Endothelial cell of umbilical vein (primary cell): ENCODE results near the gene MYOD1. TPM values are rescaled to one million over a fixed set of nuclear protein-coding genes. Genes with fewer than 3 reads are reported as not detected.

ENCODE experiments used
- BruUV-seq: library from RNA; stranded (reverse); fragments of 400-500 nt; replicated peaks from 2 replicates; lab custom pipeline; 2021; lab: Mats Ljungman, UMichigan
- CTCF ChIA-PET: fragments of 300-600, 350-600 bp; sonication (Branson Sonifier 250); formaldehyde crosslinking; loops from one replicate; lab custom pipeline; 2021; ENCODE audit warnings: antibody characterized with exemption, inconsistent platforms; lab: Charles Lee
- POLR2A ChIA-PET: fragments of 300-600, 350-600 bp; sonication (Branson Sonifier 250); formaldehyde crosslinking; loops from one replicate; lab custom pipeline; 2021; ENCODE audit warnings: antibody characterized with exemption, inconsistent platforms; lab: Charles Lee
- DNase-seq: peaks from one replicate; pipeline ENCODE4 v3.0.0-alpha.2; 2011; ENCODE audit warnings: low read depth, low spot score
- FAIRE-seq: peaks from 2 replicates; lab custom pipeline; 2011; peaks lifted over from hg19 to GRCh38; lab: Jason Lieb, UNC
- H2AFZ ChIP-seq: 2 replicates; pipeline ENCODE4 v1.6.0; 2012; ENCODE audit warnings: low read depth, low read length, control low read depth, inconsistent platforms
- H3K27ac ChIP-seq: 2 replicates; pipeline ENCODE4 v1.5.1; 2011; ENCODE audit warnings: low read depth, mild to moderate bottlenecking, control low read depth, low read length, moderate library complexity; ENCODE audit not compliant: insufficient read depth
- H3K27me3 ChIP-seq, 2 experiments: 2 replicates each; pipeline versions ENCODE4 v1.6.0 to v1.6.1; 2011; ENCODE audit warnings: low read length in 2 of 2, mixed read lengths in 1 of 2; ENCODE audit not compliant: control insufficient read depth in 2 of 2, insufficient read depth in 2 of 2
- H3K36me3 ChIP-seq, 2 experiments: 2 replicates in 1 of 2; 3 replicates in 1 of 2; pipeline ENCODE4 v1.5.1; 2011; ENCODE audit warnings: low read length in 2 of 2, mild to moderate bottlenecking in 1 of 2, moderate library complexity in 1 of 2; ENCODE audit not compliant: control insufficient read depth in 2 of 2, insufficient read depth in 2 of 2; ENCODE audit errors: extremely low read depth in 1 of 2
- H3K4me1 ChIP-seq: 3 replicates; pipeline ENCODE4 v1.5.1; 2011; ENCODE audit warnings: mild to moderate bottlenecking, low read length; ENCODE audit not compliant: control insufficient read depth, insufficient read depth; ENCODE audit errors: extremely low read depth
- H3K4me2 ChIP-seq: 2 replicates; pipeline ENCODE4 v1.6.1; 2011; ENCODE audit warnings: low read length, control low read depth, mixed read lengths; ENCODE audit not compliant: insufficient read depth
- H3K4me3 ChIP-seq, 3 experiments: fragments of 200-600 bp in 1 of 3; sonication (generic), shearing (Covaris generic) in 1 of 3; replicated peaks in 1 of 3; 2 replicates each; pipeline ENCODE4 v1.5.1; 2011 to 2016; ENCODE audit warnings: control low read depth in 3 of 3, low read length in 3 of 3, mild to moderate bottlenecking in 2 of 3, inconsistent platforms in 1 of 3, low read depth in 1 of 3, moderate library complexity in 1 of 3; ENCODE audit not compliant: insufficient read depth in 1 of 3
- H3K79me2 ChIP-seq: 2 replicates; pipeline ENCODE4 v1.6.0; 2012; ENCODE audit warnings: low read length, inconsistent platforms; ENCODE audit not compliant: control insufficient read depth, insufficient read depth
- H3K9ac ChIP-seq: replicated peaks from 2 replicates; pipeline ENCODE3; 2011; ENCODE audit warnings: low read length, control low read depth; ENCODE audit not compliant: insufficient read depth; ENCODE audit errors: extremely low read depth
- H3K9me1 ChIP-seq: replicated peaks from 3 replicates; pipeline ENCODE4 v1.6.0; 2011; ENCODE audit warnings: mild to moderate bottlenecking, low read length; ENCODE audit not compliant: control insufficient read depth, insufficient read depth; ENCODE audit errors: extremely low read depth
- H3K9me3 ChIP-seq: replicated peaks from 2 replicates; pipeline ENCODE4 v1.5.1; 2012; ENCODE audit warnings: low read length, inconsistent platforms; ENCODE audit not compliant: control insufficient read depth, insufficient read depth
- H4K20me1 ChIP-seq: replicated peaks from 2 replicates; pipeline ENCODE3; 2011; ENCODE audit warnings: mild to moderate bottlenecking, low read length; ENCODE audit not compliant: control insufficient read depth, insufficient read depth; ENCODE audit errors: extremely low read depth
- CTCF ChIP-seq, 2 donors: IDR thresholded peaks; 1 replicate in 1 of 2; 2 replicates in 1 of 2; pipeline ENCODE4 v1.5.1; 2011; ENCODE audit warnings: low read length in 2 of 2, mild to moderate bottlenecking in 2 of 2, moderate library complexity in 2 of 2, control low read depth in 1 of 2, inconsistent platforms in 1 of 2, low read depth in 1 of 2; ENCODE audit not compliant: insufficient read depth in 1 of 2; ENCODE audit errors: extremely low read depth in 1 of 2
- EZH2 ChIP-seq: IDR thresholded peaks from 2 replicates; pipeline ENCODE4 v1.6.1; 2012; ENCODE audit warnings: borderline replicate concordance, low read depth, mild to moderate bottlenecking, moderate library complexity, low read length, inconsistent platforms; ENCODE audit not compliant: severe bottlenecking
- FOS ChIP-seq: IDR thresholded peaks from 2 replicates; pipeline ENCODE4 v1.6.1; 2011; ENCODE audit warnings: mild to moderate bottlenecking, low read length, moderate library complexity, borderline replicate concordance; ENCODE audit not compliant: insufficient read depth
- GATA2 ChIP-seq: IDR thresholded peaks from 2 replicates; pipeline ENCODE4 v1.7.0; 2011; ENCODE audit warnings: low read depth, mild to moderate bottlenecking, moderate library complexity, mixed read lengths, low read length; ENCODE audit not compliant: insufficient read length, insufficient read depth
- MYC ChIP-seq: IDR thresholded peaks from one replicate; pipeline ENCODE4 v1.6.1; 2011; ENCODE audit warnings: mild to moderate bottlenecking, low read depth, low read length
- POLR2A ChIP-seq: IDR thresholded peaks from 2 replicates; pipeline ENCODE4 v1.6.1; 2012; ENCODE audit warnings: low read depth, mild to moderate bottlenecking, control low read depth, low read length
- dilution Hi-C: fragments of 300-500 bp; cut with MboI; formaldehyde crosslinking; loops from one replicate; pipeline ENCODE4 v1.15.0; 2019; ENCODE audit warnings: low sequenced_read_pairs; ENCODE audit not compliant: extremely low pct_ligation_motif_present
- intact Hi-C: fragments of 100-400 bp; cut with micrococcal nuclease; formaldehyde crosslinking; loops from one replicate; pipeline ENCODE4 v1.10.0; 2022
- polyA plus RNA-seq, 4 experiments: library from polyadenylated mRNA; depleted of rRNA in 3 of 4; stranded (reverse) in 3 of 4; unstranded in 1 of 4; fragments of >200 nt; gene quantifications; 2 replicates each; pipeline versions ENCODE4 v1.2.1 to v1.2.3, GENCODE V29; 2011 to 2012; ENCODE audit warnings: missing spikeins in 1 of 4
- total RNA-seq: library from RNA; stranded (reverse); gene quantifications from 2 replicates; pipeline ENCODE4 v1.2.3, GENCODE V29; 2021
- TF ChIP-seq, protein P1 (sequence below): IDR thresholded peaks from 2 replicates; pipeline ENCODE4 v1.6.1; 2011; ENCODE audit not compliant: insufficient read depth, insufficient read length

MYOD1 gene
- total and polyA plus RNA-seq, 2 donors (not counting 3 experiments of a cell fraction or from before 2014, with no cell fraction given), result not detected

- H4K20me1 ChIP-seq, result no peaks in the 10 kb centered on the region
- no peak for TF ChIP-seq POLR2A
- TF ChIP-seq, protein P1, sequence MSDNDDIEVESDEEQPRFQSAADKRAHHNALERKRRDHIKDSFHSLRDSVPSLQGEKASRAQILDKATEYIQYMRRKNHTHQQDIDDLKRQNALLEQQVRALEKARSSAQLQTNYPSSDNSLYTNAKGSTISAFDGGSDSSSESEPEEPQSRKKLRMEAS, result no peak
- TF ChIP-seq GATA2, result no peak
Observed at GRCh38 chr11:17714870-17715269, 4.5 kb upstream of the MYOD1 start.

DNA sequence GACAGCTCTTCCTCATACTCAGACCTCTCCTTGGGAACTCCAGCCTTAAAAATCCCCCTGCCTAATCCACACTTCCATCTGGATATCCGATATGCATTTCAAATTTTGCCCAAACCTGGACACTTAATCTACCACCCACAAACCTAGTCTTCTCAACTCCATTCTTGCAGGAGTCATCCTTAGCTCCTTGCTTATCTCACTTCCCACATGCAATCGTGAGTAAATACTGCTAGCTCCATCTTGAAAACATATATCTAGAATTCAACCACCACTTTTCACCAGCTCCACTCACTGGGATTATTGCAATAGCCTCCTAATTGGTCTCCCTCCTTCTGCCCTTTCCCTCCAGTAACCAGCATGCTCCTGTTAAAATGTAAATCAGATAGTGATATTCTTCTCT, 2.6 kb upstream of the MYOD1 start:
- CTCF ChIA-PET, result interaction anchor here (1.4 kb wide), 1 partner anchor 118 kb away, joined by 4 read pairs; no protein-coding TSS in a partner anchor
- Histone ChIP-seq H3K27ac (no peak overlapping the region), H3K9ac (no peak overlapping the region), H3K4me3 (no peak overlapping the region), H4K20me1 (no peaks in the 10 kb centered on the region), H3K4me1 (no peaks in the 10 kb centered on the region), H3K4me2 (no peak overlapping the region), H3K27me3 (peaks cover 51 to 57% of the 10 kb centered on the region in 2 experiments), H3K79me2 (no peaks in the 10 kb centered on the region), H3K36me3 (no peaks in the 10 kb centered on the region), H2AFZ (no peak overlapping the region), H3K9me3 (no peaks in the 10 kb centered on the region), H3K9me1 (no peaks in the 10 kb centered on the region)
- FAIRE-seq (no peak), DNase-seq (no peak)
- no peak for TF ChIP-seq GATA2
- TF ChIP-seq CTCF (IDR thresholded peaks at IDR 0.05; ENCODE audit: extremely low read depth in 1 of 2, insufficient read depth in 1 of 2, low read depth in 1 of 2, low read length in 2 of 2), result no peak
- TF ChIP-seq, protein P1, result no peak
- TF ChIP-seq POLR2A, result no peak
- no peak for TF ChIP-seq MYC
- no peak for TF ChIP-seq FOS
- TF ChIP-seq EZH2, result no peak
- dilution Hi-C loops (no loop called here), intact Hi-C loops (no loop called here)
- no TSS peak for BruUV-seq
- POLR2A ChIA-PET, result no interaction called here

More at GRCh38 chr11:17714870-17715269, 4.5 kb upstream of the MYOD1 start:
- H3K79me2 ChIP-seq, result no peaks in the 10 kb centered on the region
- H2AFZ ChIP-seq, result no peak overlapping the region
- no TSS peak for BruUV-seq
- no peaks in the 10 kb centered on the region for H3K36me3 ChIP-seq
- POLR2A ChIA-PET, result no interaction called here
- H3K27ac ChIP-seq, result no peak overlapping the region
- H3K9me3 ChIP-seq, result no peaks in the 10 kb centered on the region
- peaks cover 32 to 44% of the 10 kb centered on the region in 2 experiments for H3K27me3 ChIP-seq
- DNase-seq (no peak), FAIRE-seq (no peak)
- dilution Hi-C loops, result no loop called here
- H3K9ac ChIP-seq, result no peak overlapping the region
- intact Hi-C loops, result no loop called here
- CTCF ChIA-PET, result interaction anchor here (0.7 kb wide), 1 partner anchor 116 kb away, joined by 3 read pairs; no protein-coding TSS in a partner anchor
- no peak overlapping the region for H3K4me2 ChIP-seq
- no peak overlapping the region for H3K4me3 ChIP-seq
- no peaks in the 10 kb centered on the region for H3K9me1 ChIP-seq
- no peaks in the 10 kb centered on the region for H3K4me1 ChIP-seq
